Measurements from ENCODE around the gene COL6A3.
"Not testable (repeated sequence)": the region's sequence is repeated elsewhere in the genome, so short reads cannot be mapped to it uniquely, and the experiment has no call there.

COL6A3 gene

GRCh38 chr2:237355701-237356100 lies 58.3 kb downstream of the COL6A3 start:
- TF ChIP-seq ZNF140 (tag by site-specific recombination; IDR thresholded peaks at IDR 0.05) = no peak
- Histone ChIP-seq H3K4me3 (ENCODE audit: low read depth, low read length) (no peak overlapping the region), H3K36me3 (ENCODE audit: control insufficient read depth in 2 of 2, insufficient read depth in 1 of 2, low read length in 2 of 2) (no peaks in the 10 kb centered on the region), H3K4me1 (ENCODE audit: control insufficient read depth, insufficient read depth, low read length) (no peaks in the 10 kb centered on the region), H3K27ac (ENCODE audit: extremely low read depth, low read depth, low read length) (no peak overlapping the region), H3K9me3 (ENCODE audit: control insufficient read depth, insufficient read depth, low read depth, low read length) (no peaks in the 10 kb centered on the region)
- ChIA-PET POLR2A (no interaction called here), CTCF (interaction anchor here (0.6 to 0.9 kb wide), 2 partner anchors 54 to 400 kb away, joined by 3 to 4 read pairs; no protein-coding TSS in a partner anchor)

DNA sequence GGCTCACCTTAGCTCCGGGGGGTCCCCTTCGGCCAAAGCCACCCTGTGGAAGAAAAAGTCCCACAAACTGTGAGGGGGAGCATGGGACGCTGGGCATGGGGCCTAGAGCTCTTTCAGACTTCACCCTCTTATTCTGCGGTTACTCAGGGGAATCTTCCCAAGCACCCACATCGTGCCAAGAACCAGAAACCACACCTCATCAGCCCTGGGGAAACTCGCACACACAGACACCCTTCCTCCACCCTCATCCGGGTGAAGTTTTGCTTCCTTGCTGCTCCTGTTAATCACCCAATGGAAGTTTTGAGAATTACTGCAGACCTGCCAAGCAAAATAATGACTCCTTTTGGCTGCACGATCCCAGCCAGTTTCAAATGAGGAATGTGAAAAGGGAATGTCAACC lies 59.1 kb downstream of the COL6A3 start:
- Histone ChIP-seq H3K9me3 (ENCODE audit: control insufficient read depth, insufficient read depth, low read depth, low read length) (no peaks in the 10 kb centered on the region), H3K4me1 (ENCODE audit: control insufficient read depth, insufficient read depth, low read length) (no peaks in the 10 kb centered on the region), H3K4me3 (ENCODE audit: low read depth, low read length) (no peak overlapping the region), H3K36me3 (ENCODE audit: control insufficient read depth in 2 of 2, insufficient read depth in 1 of 2, low read length in 2 of 2) (no peaks in the 10 kb centered on the region), H3K27ac (ENCODE audit: extremely low read depth, low read depth, low read length) (no peak overlapping the region)
- ChIA-PET POLR2A (no interaction called here), CTCF (no interaction called here)
- TF ChIP-seq, protein P1, sequence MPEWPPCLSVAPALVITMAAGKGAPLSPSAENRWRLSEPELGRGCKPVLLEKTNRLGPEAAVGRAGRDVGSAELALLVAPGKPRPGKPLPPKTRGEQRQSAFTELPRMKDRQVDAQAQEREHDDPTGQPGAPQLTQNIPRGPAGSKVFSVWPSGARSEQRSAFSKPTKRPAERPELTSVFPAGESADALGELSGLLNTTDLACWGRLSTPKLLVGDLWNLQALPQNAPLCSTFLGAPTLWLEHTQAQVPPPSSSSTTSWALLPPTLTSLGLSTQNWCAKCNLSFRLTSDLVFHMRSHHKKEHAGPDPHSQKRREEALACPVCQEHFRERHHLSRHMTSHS (tag by site-specific recombination; IDR thresholded peaks at IDR 0.05) = no peak
- TF ChIP-seq AEBP2 (tag by site-specific recombination; IDR thresholded peaks at IDR 0.05; ENCODE audit: borderline replicate concordance) = no peak
- TF ChIP-seq ZNF549 (tag by site-specific recombination; IDR thresholded peaks at IDR 0.05) = no peak
- no peak for TF ChIP-seq ZSCAN30 (tag by site-specific recombination; IDR thresholded peaks at IDR 0.05)
- no peak for TF ChIP-seq GLI2 (tag by site-specific recombination; IDR thresholded peaks at IDR 0.05; ENCODE audit: borderline replicate concordance, low read depth)
- TF ChIP-seq ZNF132 (tag by site-specific recombination; IDR thresholded peaks at IDR 0.05; ENCODE audit: borderline replicate concordance) = no peak
- TF ChIP-seq ZBTB48 (tag by site-specific recombination; IDR thresholded peaks at IDR 0.05) = no peak
- TF ChIP-seq GLIS1 (tag by site-specific recombination; IDR thresholded peaks at IDR 0.05) = peak; percentile 31; the same call in 1 of the 2 replicates

- H3K36me3 ChIP-seq (ENCODE audit: control insufficient read depth in 2 of 2, insufficient read depth in 1 of 2, low read length in 2 of 2); H3K4me3 ChIP-seq (ENCODE audit: low read depth, low read length); H3K9me3 ChIP-seq (ENCODE audit: control insufficient read depth, insufficient read depth, low read depth, low read length); CTCF ChIA-PET; POLR2A ChIA-PET; H3K27ac ChIP-seq (ENCODE audit: extremely low read depth, low read depth, low read length); H3K4me1 ChIP-seq (ENCODE audit: control insufficient read depth, insufficient read depth, low read length): not testable (repeated sequence)
These were observed 59.8 kb downstream of the COL6A3 start for GRCh38 chr2:237354172-237354571.

DNA sequence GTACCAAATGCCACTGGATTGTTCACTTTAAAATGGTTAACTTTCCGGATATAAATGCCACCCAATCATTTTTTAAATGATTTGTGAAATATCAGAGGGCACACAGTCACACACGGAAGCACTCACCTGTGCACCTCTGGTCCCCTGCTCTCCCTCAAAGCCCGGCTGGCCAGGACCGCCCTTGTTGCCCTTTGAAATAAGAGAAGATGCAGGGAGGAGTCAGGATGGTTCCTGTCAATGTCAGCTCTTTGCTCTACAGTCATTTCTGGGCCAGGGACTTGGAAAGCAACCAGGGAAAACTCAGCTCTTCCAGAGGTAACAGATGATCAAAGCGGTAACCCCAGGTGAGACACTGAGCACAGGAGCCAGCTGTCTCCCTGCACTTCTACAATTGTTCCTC lies 60.7 kb downstream of the COL6A3 start:
- ChIA-PET POLR2A (no interaction called here), CTCF (interaction anchor here (0.6 to 0.7 kb wide), 2 partner anchors 176 to 219 kb away, joined by 3 to 7 read pairs; no protein-coding TSS in a partner anchor)
- no peaks in the 10 kb centered on the region for H3K36me3 ChIP-seq (ENCODE audit: control insufficient read depth in 2 of 2, insufficient read depth in 1 of 2, low read length in 2 of 2)
- H3K9me3 ChIP-seq (ENCODE audit: control insufficient read depth, insufficient read depth, low read depth, low read length) = no peaks in the 10 kb centered on the region
- H3K4me1 ChIP-seq (ENCODE audit: control insufficient read depth, insufficient read depth, low read length) = no peaks in the 10 kb centered on the region
- no peak overlapping the region for H3K27ac ChIP-seq (ENCODE audit: extremely low read depth, low read depth, low read length)
- no peak overlapping the region for H3K4me3 ChIP-seq (ENCODE audit: low read depth, low read length)
- TF ChIP-seq HOXA7 (CRISPR knock-in tag; IDR thresholded peaks at IDR 0.05; ENCODE audit: borderline replicate concordance) = no peak
- TF ChIP-seq ZNF529 (tag by site-specific recombination; IDR thresholded peaks at IDR 0.05; ENCODE audit: insufficient replicate concordance) = no peak
- no peak for TF ChIP-seq ZFP69B (tag by site-specific recombination; IDR thresholded peaks at IDR 0.05)
- no peak for TF ChIP-seq PRDM10 (tag by site-specific recombination; IDR thresholded peaks at IDR 0.05)
- TF ChIP-seq, protein P2, sequence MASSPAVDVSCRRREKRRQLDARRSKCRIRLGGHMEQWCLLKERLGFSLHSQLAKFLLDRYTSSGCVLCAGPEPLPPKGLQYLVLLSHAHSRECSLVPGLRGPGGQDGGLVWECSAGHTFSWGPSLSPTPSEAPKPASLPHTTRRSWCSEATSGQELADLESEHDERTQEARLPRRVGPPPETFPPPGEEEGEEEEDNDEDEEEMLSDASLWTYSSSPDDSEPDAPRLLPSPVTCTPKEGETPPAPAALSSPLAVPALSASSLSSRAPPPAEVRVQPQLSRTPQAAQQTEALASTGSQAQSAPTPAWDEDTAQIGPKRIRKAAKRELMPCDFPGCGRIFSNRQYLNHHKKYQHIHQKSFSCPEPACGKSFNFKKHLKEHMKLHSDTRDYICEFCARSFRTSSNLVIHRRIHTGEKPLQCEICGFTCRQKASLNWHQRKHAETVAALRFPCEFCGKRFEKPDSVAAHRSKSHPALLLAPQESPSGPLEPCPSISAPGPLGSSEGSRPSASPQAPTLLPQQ (tag by site-specific recombination; IDR thresholded peaks at IDR 0.05) = no peak
- TF ChIP-seq ZNF558 (tag by site-specific recombination; IDR thresholded peaks at IDR 0.05) = no peak
- TF ChIP-seq ZNF398 (tag by site-specific recombination; IDR thresholded peaks at IDR 0.05) = no peak
- TF ChIP-seq ZNF837 (tag by site-specific recombination; IDR thresholded peaks at IDR 0.05) = no peak
- no peak for TF ChIP-seq ZNF521 (tag by site-specific recombination; IDR thresholded peaks at IDR 0.05)
- no peak for TF ChIP-seq ZNF169 (tag by site-specific recombination; IDR thresholded peaks at IDR 0.05)
